Loucy (cell line): ENCODE measurements around the gene STMND1.

Experiments
- H2AFZ ChIP-seq: fragments of 200-600 bp; sonication (generic); 2 replicates; pipeline ENCODE4 v1.6.0; 2016; ENCODE audit warnings: antibody characterized with exemption, mild to moderate bottlenecking, low read length, moderate library complexity
- H3F3A ChIP-seq: fragments of 200-600 bp; 2 replicates; pipeline ENCODE4 v1.6.0; 2016; ENCODE audit warnings: antibody characterized with exemption, low read depth, mild to moderate bottlenecking
- H3K27me3 ChIP-seq: fragments of 200-600 bp; sonication (generic); 2 replicates; pipeline ENCODE4 v1.6.1; 2014; ENCODE audit warnings: low read length, mild to moderate bottlenecking; ENCODE audit not compliant: insufficient read depth, poor library complexity, severe bottlenecking
- H3K36me3 ChIP-seq: fragments of 200-600 bp; sonication (generic); 2 replicates; pipeline ENCODE4 v1.6.1; 2016; ENCODE audit warnings: low read length; ENCODE audit not compliant: insufficient read depth
- H3K4me1 ChIP-seq: fragments of 200-600 bp; sonication (generic); 2 replicates; pipeline ENCODE4 v1.5.1; 2014; ENCODE audit warnings: low read length, mild to moderate bottlenecking; ENCODE audit not compliant: insufficient read depth, poor library complexity, severe bottlenecking
- H3K4me2 ChIP-seq: fragments of 200-600 bp; sonication (generic); 2 replicates; pipeline ENCODE4 v1.6.0; 2014; ENCODE audit warnings: antibody characterized with exemption, low read length, low read depth, mild to moderate bottlenecking; ENCODE audit not compliant: poor library complexity, severe bottlenecking
- H3K4me3 ChIP-seq: fragments of 200-600 bp; sonication (generic); 2 replicates; pipeline ENCODE4 v1.5.1; 2014; ENCODE audit warnings: low read length, mild to moderate bottlenecking, mixed read lengths; ENCODE audit not compliant: poor library complexity, severe bottlenecking
- H3K79me2 ChIP-seq: fragments of 200-600 bp; sonication (generic); 2 replicates; pipeline ENCODE4 v1.6.1; 2014; ENCODE audit warnings: low read length; ENCODE audit not compliant: insufficient read depth
- H3K9ac ChIP-seq: fragments of 200-600 bp; sonication (generic); 2 replicates; pipeline ENCODE4 v1.6.0; 2014; ENCODE audit warnings: mild to moderate bottlenecking, low read depth, low read length, moderate library complexity; ENCODE audit not compliant: poor library complexity, severe bottlenecking
- H3K9me2 ChIP-seq: fragments of 200-600 bp; sonication (generic); replicated peaks from 2 replicates; pipeline ENCODE4 v1.6.1; 2016; ENCODE audit warnings: low read depth, low read length, mixed read lengths
- H3K9me3 ChIP-seq: fragments of 200-600 bp; sonication (generic); 2 replicates; pipeline ENCODE4 v1.6.1; 2014; ENCODE audit warnings: mild to moderate bottlenecking, antibody characterized with exemption, low read length, low read depth; ENCODE audit not compliant: insufficient read depth
- H4K20me1 ChIP-seq: fragments of 200-600 bp; sonication (generic); 2 replicates; pipeline ENCODE4 v1.6.0; 2014; ENCODE audit warnings: antibody characterized with exemption, low read length, mild to moderate bottlenecking; ENCODE audit not compliant: insufficient read depth, poor library complexity, severe bottlenecking
- CTCF ChIP-seq: fragments of 200-600 bp; sonication (generic); conservative IDR thresholded peaks from 2 replicates; pipeline ENCODE4 v1.5.1; 2014; ENCODE audit warnings: mild to moderate bottlenecking, antibody characterized with exemption, low read length
- EZH2phosphoT487 ChIP-seq: fragments of 200-600 bp; IDR thresholded peaks from 2 replicates; pipeline ENCODE4 v1.6.1; 2018; ENCODE audit warnings: antibody characterized with exemption, mild to moderate bottlenecking, moderate library complexity, borderline replicate concordance

Gene STMND1

GRCh38 chr6:17125407-17125806 lies 23.6 kb downstream of the STMND1 start:
- H3K4me1 ChIP-seq: no peaks in the 10 kb centered on the region
- H3K9me2 ChIP-seq: no peaks in the 10 kb centered on the region
- H3K27me3 ChIP-seq: no peaks in the 10 kb centered on the region
- H3K9me3 ChIP-seq: no peaks in the 10 kb centered on the region
- H3K4me2 ChIP-seq: no peak overlapping the region
- H3K79me2 ChIP-seq: no peaks in the 10 kb centered on the region
- H2AFZ ChIP-seq: no peak overlapping the region
- no peak overlapping the region for H3K4me3 ChIP-seq
- no peak overlapping the region for H3K9ac ChIP-seq
- no peaks in the 10 kb centered on the region for H3F3A ChIP-seq
- TF ChIP-seq EZH2phosphoT487 (no peak), CTCF (no peak)
- no peaks in the 10 kb centered on the region for H3K36me3 ChIP-seq
- no peaks in the 10 kb centered on the region for H4K20me1 ChIP-seq

- Histone ChIP-seq H3K4me3 (no peak overlapping the region), H4K20me1 (no peaks in the 10 kb centered on the region), H3K79me2 (no peaks in the 10 kb centered on the region), H3F3A (no peaks in the 10 kb centered on the region), H2AFZ (no peak overlapping the region), H3K9ac (no peak overlapping the region), H3K36me3 (no peaks in the 10 kb centered on the region), H3K4me1 (no peaks in the 10 kb centered on the region), H3K9me2 (no peaks in the 10 kb centered on the region), H3K27me3 (no peaks in the 10 kb centered on the region), H3K4me2 (no peak overlapping the region), H3K9me3 (no peaks in the 10 kb centered on the region)
- no peak for TF ChIP-seq CTCF
- no peak for TF ChIP-seq EZH2phosphoT487
These were observed 28.9 kb downstream of the STMND1 start for GRCh38 chr6:17130786-17131185.

- H3F3A ChIP-seq: no peaks in the 10 kb centered on the region
- H3K27me3 ChIP-seq: no peaks in the 10 kb centered on the region
- no peak overlapping the region for H3K4me3 ChIP-seq
- TF ChIP-seq EZH2phosphoT487 (no peak), CTCF (no peak)
- no peaks in the 10 kb centered on the region for H3K4me1 ChIP-seq
- no peaks in the 10 kb centered on the region for H3K9me2 ChIP-seq
- H3K36me3 ChIP-seq: no peaks in the 10 kb centered on the region
- H4K20me1 ChIP-seq: no peaks in the 10 kb centered on the region
- H3K79me2 ChIP-seq: no peaks in the 10 kb centered on the region
- no peaks in the 10 kb centered on the region for H3K9me3 ChIP-seq
- no peak overlapping the region for H3K4me2 ChIP-seq
- no peak overlapping the region for H3K9ac ChIP-seq
- no peak overlapping the region for H2AFZ ChIP-seq
These were observed 31.1 kb downstream of the STMND1 start for GRCh38 chr6:17132967-17133366.
